Measurements from ENCODE around the gene GPR132.

The GPR132 gene

DNA sequence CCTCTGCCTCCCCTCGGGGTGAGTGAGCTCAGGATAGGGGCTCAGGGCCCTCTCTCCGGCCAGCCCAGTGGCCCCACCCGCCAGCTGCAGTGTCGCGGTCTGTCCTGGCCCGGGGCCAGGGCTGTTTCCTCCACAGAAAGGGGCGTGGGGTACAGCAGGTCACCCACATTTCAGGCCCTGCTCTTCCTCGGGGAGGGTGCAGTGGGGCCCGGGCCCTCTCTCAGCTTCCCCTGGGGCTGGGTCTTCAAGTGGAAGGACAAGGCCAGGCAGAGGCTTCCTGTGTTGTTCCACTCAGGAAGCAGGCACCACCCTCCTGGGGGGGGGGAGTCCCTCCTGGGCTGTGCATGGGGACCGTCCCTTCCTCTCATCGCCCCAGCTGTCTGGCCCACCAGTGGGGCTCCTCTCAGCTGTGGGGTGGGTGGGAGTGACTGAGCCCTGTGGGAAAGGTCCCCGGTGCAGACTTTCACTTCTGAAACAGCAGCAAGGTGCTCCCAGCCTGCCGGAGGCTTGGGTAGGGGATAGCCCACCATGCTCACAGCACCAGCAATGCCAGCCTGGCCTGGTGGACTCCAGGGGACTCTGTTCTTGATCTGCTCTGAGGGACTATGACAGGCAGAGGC is 3.7 kb downstream of the GPR132 start:
- Histone ChIP-seq H3K18ac (ENCODE audit: low read depth in 1 of 2, low read length in 2 of 2) (no peak overlapping the region), H4K91ac (ENCODE audit: low read length) (no peak overlapping the region), H3K4me2 (ENCODE audit: low read length, poor library complexity, severe bottlenecking) (no peak overlapping the region), H2AK5ac (ENCODE audit: low read length, severe bottlenecking) (no peak overlapping the region), H3K27me3 (ENCODE audit: control insufficient read depth in 1 of 2, insufficient read depth in 1 of 2, low read length in 2 of 2) (peaks cover 3 to 34% of the 10 kb centered on the region in 2 experiments), H3K14ac (ENCODE audit: low read length in 2 of 2) (no peak overlapping the region), H2BK5ac (ENCODE audit: low read depth, low read length, poor library complexity, severe bottlenecking) (no peak overlapping the region), H4K8ac (ENCODE audit: low read length) (no peak overlapping the region), H3K9ac (ENCODE audit: low read length) (no peak overlapping the region), H3K36me3 (ENCODE audit: control insufficient read depth in 1 of 2, insufficient read depth in 2 of 2, low read depth in 1 of 2, low read length in 2 of 2) (no peaks in the 10 kb centered on the region), H3K4ac (ENCODE audit: low read depth in 1 of 2, low read length in 2 of 2) (no peak overlapping the region), H3K4me3 (ENCODE audit: insufficient read depth in 1 of 2, low read depth in 1 of 2, low read length in 2 of 2) (no peak overlapping the region), H3K9me3 (ENCODE audit: control insufficient read depth, low read length) (no peaks in the 10 kb centered on the region), H3K4me1 (ENCODE audit: control insufficient read depth, insufficient read depth, low read depth, low read length) (peaks cover 16% of the 10 kb centered on the region), H3K23ac (ENCODE audit: low read length in 2 of 2) (no peak overlapping the region), H2BK12ac (ENCODE audit: low read length in 2 of 2) (no peak overlapping the region), H2BK120ac (ENCODE audit: low read depth, low read length) (no peak overlapping the region), H3K79me1 (replicated peaks; ENCODE audit: low read length, poor library complexity, severe bottlenecking) (no peaks in the 10 kb centered on the region), H2BK15ac (ENCODE audit: low read depth, poor library complexity, severe bottlenecking) (no peak overlapping the region), H3K27ac (ENCODE audit: low read length, poor library complexity, severe bottlenecking) (no peak overlapping the region), H2AFZ (ENCODE audit: low read depth, low read length) (no peak overlapping the region)
- WGBS = 77% methylated on average over 12 of the region's 13 CpGs
- DNase-seq = no peak

DNA sequence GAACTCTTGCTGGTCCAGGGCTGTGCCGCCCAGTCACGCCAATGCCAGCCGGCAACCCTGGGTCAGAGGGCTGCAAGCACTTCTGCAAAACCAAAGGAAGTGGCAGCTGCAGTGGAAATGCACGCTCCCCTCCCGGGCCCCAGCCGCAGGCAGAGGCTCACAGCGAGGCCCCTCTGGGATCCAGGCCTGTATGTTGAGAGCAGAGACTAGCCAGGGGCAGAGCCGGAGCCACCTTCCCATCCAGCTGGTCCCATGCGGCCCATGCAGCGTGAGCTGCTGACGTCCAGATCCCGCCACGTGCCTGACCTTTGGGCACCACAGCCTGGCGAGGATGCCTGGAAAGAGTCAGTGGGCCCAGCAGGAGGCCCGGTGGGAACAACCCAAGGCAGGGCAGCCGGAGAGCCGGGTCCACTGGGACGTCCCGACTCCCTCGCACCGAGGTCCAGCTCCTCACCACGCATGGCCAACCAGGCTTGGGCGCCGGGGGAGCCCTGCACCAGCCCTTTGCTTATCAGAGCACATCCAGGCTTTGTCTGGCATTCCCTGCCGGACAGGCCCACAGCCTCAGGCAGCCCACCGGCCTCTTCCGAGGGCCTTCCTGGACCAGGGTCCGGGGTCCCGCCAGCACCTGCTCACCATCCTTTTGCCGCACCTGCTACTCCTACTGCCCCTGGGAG is 4.3 kb downstream of the GPR132 start:
- Histone ChIP-seq H3K23ac (ENCODE audit: low read length in 2 of 2) (no peak overlapping the region), H4K91ac (ENCODE audit: low read length) (no peak overlapping the region), H2BK5ac (ENCODE audit: low read depth, low read length, poor library complexity, severe bottlenecking) (no peak overlapping the region), H3K4me1 (ENCODE audit: control insufficient read depth, insufficient read depth, low read depth, low read length) (peaks cover 16% of the 10 kb centered on the region), H3K9ac (ENCODE audit: low read length) (no peak overlapping the region), H2BK12ac (ENCODE audit: low read length in 2 of 2) (peak overlapping the region in 1 of 2 experiments; percentile 31), H2BK15ac (ENCODE audit: low read depth, poor library complexity, severe bottlenecking) (peak overlapping the region; percentile 65), H4K8ac (ENCODE audit: low read length) (peak overlapping the region; percentile 45), H3K4me3 (ENCODE audit: insufficient read depth in 1 of 2, low read depth in 1 of 2, low read length in 2 of 2) (no peak overlapping the region), H3K9me3 (ENCODE audit: control insufficient read depth, low read length) (no peaks in the 10 kb centered on the region), H2BK120ac (ENCODE audit: low read depth, low read length) (no peak overlapping the region), H3K4ac (ENCODE audit: low read depth in 1 of 2, low read length in 2 of 2) (no peak overlapping the region), H3K14ac (ENCODE audit: low read length in 2 of 2) (no peak overlapping the region), H3K18ac (ENCODE audit: low read depth in 1 of 2, low read length in 2 of 2) (peak overlapping the region in 1 of 2 experiments; percentile 30), H2AK5ac (ENCODE audit: low read length, severe bottlenecking) (no peak overlapping the region), H3K27me3 (ENCODE audit: control insufficient read depth in 1 of 2, insufficient read depth in 1 of 2, low read length in 2 of 2) (peaks cover 5 to 40% of the 10 kb centered on the region in 2 experiments), H3K4me2 (ENCODE audit: low read length, poor library complexity, severe bottlenecking) (no peak overlapping the region), H3K36me3 (ENCODE audit: control insufficient read depth in 1 of 2, insufficient read depth in 2 of 2, low read depth in 1 of 2, low read length in 2 of 2) (no peaks in the 10 kb centered on the region), H2AFZ (ENCODE audit: low read depth, low read length) (no peak overlapping the region), H3K79me1 (replicated peaks; ENCODE audit: low read length, poor library complexity, severe bottlenecking) (no peaks in the 10 kb centered on the region), H3K27ac (ENCODE audit: low read length, poor library complexity, severe bottlenecking) (no peak overlapping the region)
- WGBS = 84% methylated on average over 30 of the region's 30 CpGs
- no peak for DNase-seq

DNA sequence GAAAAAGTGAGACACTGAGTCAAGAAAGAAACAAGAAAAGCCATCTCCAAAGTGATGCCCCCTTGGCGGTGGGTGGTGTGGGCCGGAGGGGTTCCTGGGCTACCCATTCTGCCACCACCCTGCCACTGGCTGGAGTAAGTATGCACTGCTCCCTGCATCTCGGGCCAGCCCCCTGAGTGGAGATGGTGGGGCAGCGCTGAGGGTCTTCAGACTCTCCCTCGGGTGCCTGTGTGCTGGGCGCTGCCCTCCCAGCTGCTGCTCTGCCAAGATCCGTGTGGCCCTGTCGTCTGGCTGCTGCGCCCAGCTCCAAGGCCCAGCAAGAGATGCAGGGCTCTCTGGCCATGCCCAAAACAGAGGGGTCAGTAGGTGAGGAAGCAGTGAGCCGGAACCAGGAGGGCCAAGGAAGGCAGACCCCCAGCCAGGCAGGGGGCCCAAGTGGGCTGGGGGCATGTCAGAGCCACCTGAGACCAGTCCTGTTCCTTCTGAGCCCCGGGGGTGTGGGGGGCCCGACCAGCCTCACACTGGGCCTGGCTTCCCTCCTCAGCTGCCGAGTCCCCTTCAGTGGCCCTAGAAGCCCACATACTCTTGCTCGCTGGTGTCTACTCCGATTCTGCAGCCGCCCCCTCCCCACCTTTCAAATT is 5.2 kb downstream of the GPR132 start:
- H3K9ac ChIP-seq (ENCODE audit: low read length) = no peak overlapping the region
- 95% methylated on average over 16 of the region's 16 CpGs for WGBS
- no peak overlapping the region for H2BK12ac ChIP-seq (ENCODE audit: low read length in 2 of 2)
- H3K4me3 ChIP-seq (ENCODE audit: insufficient read depth in 1 of 2, low read depth in 1 of 2, low read length in 2 of 2) = no peak overlapping the region
- H3K4me1 ChIP-seq (ENCODE audit: control insufficient read depth, insufficient read depth, low read depth, low read length) = peaks cover 12% of the 10 kb centered on the region
- H3K27ac ChIP-seq (ENCODE audit: low read length, poor library complexity, severe bottlenecking) = no peak overlapping the region
- H2AFZ ChIP-seq (ENCODE audit: low read depth, low read length) = no peak overlapping the region
- no peak overlapping the region for H3K4me2 ChIP-seq (ENCODE audit: low read length, poor library complexity, severe bottlenecking)
- H3K23ac ChIP-seq (ENCODE audit: low read length in 2 of 2) = no peak overlapping the region
- H3K9me3 ChIP-seq (ENCODE audit: control insufficient read depth, low read length) = no peaks in the 10 kb centered on the region
- H2AK5ac ChIP-seq (ENCODE audit: low read length, severe bottlenecking) = no peak overlapping the region
- peak overlapping the region; percentile 30 for H2BK15ac ChIP-seq (ENCODE audit: low read depth, poor library complexity, severe bottlenecking)
- H3K14ac ChIP-seq (ENCODE audit: low read length in 2 of 2) = no peak overlapping the region
- peak overlapping the region; percentile 20 for H4K91ac ChIP-seq (ENCODE audit: low read length)
- H2BK120ac ChIP-seq (ENCODE audit: low read depth, low read length) = no peak overlapping the region
- no peaks in the 10 kb centered on the region for H3K79me1 ChIP-seq (replicated peaks; ENCODE audit: low read length, poor library complexity, severe bottlenecking)
- no peak overlapping the region for H4K8ac ChIP-seq (ENCODE audit: low read length)
- DNase-seq = no peak
- H2BK5ac ChIP-seq (ENCODE audit: low read depth, low read length, poor library complexity, severe bottlenecking) = no peak overlapping the region
- H3K27me3 ChIP-seq (ENCODE audit: control insufficient read depth in 1 of 2, insufficient read depth in 1 of 2, low read length in 2 of 2) = peaks cover 12 to 48% of the 10 kb centered on the region in 2 experiments
- peak overlapping the region in 1 of 2 experiments; percentile 10 for H3K4ac ChIP-seq (ENCODE audit: low read depth in 1 of 2, low read length in 2 of 2)
- no peaks in the 10 kb centered on the region for H3K36me3 ChIP-seq (ENCODE audit: control insufficient read depth in 1 of 2, insufficient read depth in 2 of 2, low read depth in 1 of 2, low read length in 2 of 2)
- H3K18ac ChIP-seq (ENCODE audit: low read depth in 1 of 2, low read length in 2 of 2) = no peak overlapping the region
